Fibroblast of mammary gland (primary cell): ENCODE results near the gene CAGE1.

Experiments
- DNase-seq: peaks from one replicate; pipeline ENCODE4 v3.0.0-alpha.2; 2010; ENCODE audit warnings: low read depth
- H3K4me3 ChIP-seq: 2 replicates; pipeline ENCODE4 v1.5.1; 2011; ENCODE audit warnings: low read depth, mild to moderate bottlenecking, low read length, moderate library complexity; ENCODE audit not compliant: control insufficient read depth
- TF ChIP-seq, protein P1 (sequence below): conservative IDR thresholded peaks from 2 replicates; pipeline ENCODE4 v1.5.1; 2011; ENCODE audit warnings: low read depth, low read length, inconsistent platforms; ENCODE audit not compliant: control insufficient read depth, insufficient read depth

Gene CAGE1

DNA sequence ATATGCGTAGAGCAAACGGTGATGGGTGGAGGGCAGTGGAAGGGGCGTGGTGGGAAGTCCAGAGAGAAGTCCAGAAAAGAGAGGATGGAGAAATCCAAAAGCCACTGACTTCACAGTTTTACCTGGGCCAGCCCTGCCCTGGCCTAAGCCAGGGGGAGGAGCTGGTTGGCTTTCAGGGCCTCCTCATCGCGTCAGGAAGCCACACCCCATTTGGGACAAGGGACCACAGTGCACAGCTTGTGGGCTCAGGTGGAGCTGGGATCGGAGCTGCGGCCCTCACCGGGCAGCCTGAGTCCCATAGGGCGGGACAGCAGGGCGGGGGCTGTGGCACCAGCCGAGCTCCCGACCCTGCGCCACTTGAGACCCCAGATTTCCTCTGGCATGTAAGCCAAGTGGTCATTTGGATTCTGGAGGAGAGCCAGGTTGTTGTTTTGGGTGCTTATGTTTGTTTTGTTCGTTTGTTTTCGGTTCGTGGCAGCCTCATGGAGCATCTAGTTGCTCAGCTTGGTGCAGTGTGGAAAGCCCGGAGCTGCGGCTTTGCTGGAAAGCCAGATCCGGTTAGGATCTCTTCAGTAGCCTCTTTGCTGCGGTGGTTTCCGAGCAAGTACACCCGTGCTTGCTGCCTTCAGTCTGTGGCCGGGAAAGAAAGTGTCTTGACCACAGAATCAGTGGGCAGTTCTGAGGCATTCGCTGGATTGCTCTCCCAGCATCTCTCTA, 42.3 kb upstream of the CAGE1 start:
- TF ChIP-seq, protein P1, sequence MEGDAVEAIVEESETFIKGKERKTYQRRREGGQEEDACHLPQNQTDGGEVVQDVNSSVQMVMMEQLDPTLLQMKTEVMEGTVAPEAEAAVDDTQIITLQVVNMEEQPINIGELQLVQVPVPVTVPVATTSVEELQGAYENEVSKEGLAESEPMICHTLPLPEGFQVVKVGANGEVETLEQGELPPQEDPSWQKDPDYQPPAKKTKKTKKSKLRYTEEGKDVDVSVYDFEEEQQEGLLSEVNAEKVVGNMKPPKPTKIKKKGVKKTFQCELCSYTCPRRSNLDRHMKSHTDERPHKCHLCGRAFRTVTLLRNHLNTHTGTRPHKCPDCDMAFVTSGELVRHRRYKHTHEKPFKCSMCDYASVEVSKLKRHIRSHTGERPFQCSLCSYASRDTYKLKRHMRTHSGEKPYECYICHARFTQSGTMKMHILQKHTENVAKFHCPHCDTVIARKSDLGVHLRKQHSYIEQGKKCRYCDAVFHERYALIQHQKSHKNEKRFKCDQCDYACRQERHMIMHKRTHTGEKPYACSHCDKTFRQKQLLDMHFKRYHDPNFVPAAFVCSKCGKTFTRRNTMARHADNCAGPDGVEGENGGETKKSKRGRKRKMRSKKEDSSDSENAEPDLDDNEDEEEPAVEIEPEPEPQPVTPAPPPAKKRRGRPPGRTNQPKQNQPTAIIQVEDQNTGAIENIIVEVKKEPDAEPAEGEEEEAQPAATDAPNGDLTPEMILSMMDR = no peak
- H3K4me3 ChIP-seq = no peak overlapping the region
- DNase-seq = peak; percentile 33

DNA sequence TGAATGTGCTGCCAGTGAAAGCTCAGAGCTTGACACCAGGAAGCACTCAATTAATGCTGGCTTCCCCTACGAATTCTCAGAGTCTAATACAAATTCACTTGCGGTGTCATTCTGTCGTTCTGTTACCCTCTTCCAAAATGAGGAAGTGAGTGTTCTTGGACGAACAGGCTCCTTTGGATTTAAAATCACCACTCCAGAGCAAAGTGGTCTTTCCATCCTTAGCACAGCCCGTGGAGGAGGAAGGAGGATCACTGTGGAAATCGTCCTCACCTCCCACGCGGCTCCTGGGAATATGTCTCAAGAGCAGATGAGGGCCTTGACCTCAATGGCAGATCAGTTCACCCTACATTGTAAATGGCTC, 41.8 kb upstream of the CAGE1 start:
- H3K4me3 ChIP-seq = no peak overlapping the region
- DNase-seq = no peak
- TF ChIP-seq, protein P1 = no peak

DNA sequence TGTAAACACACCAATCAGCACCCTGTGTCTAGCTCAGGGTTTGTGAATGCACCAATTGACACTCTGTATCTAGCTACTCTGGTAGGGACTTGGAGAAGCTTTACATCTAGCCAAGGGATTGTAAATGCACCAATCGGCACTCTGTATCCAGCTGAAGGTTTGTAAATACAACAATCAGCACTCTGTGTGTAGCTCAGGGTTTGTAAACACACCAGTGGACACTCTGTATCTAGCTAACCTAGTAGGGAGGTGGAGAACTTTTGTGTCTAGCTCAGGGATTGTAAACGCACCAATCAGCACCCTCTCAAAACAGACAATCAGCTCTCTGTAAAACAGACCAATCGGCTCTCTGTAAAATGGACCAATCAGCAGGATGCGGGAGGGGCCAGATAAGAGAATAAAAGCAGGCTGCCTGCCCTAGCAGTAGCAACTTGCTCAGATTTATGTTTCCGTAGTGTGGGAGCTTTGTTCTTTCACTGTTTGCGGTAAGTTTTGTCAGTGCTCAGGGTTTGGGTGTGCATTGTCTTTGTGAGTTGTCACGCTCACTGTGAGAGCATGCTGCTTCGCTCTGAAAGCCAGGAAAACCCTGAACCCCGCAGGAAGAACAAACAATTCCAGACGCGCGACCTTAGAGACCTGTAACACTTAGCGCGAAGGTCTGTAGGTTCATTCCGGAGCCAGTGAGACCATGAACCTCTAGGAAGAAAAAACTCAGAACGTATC, 37.1 kb upstream of the CAGE1 start:
- TF ChIP-seq, protein P1 = no peak
- no peak for DNase-seq
- H3K4me3 ChIP-seq = peak overlapping the region; percentile 4

DNA sequence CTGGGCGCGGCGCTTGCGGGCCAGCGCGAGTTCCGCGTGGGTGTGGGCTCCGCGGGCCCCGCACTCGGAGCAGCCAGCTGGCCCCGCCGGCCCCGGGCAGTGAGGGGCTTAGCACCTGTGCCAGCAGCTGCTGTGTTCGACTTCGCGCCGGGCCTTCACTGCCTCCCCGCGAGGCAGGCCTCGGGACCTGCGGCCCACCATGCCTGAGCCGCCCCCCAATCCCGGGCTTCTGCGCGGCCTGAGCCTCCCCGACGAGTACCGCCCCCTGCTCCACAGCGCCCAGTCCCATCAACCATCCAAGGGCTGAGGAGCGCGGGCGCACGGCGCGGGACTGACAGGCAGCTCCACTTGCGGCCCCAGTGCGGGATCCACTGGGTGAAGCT, 36.3 kb upstream of the CAGE1 start:
- no peak overlapping the region for H3K4me3 ChIP-seq
- TF ChIP-seq, protein P1 = no peak
- no peak for DNase-seq

DNA sequence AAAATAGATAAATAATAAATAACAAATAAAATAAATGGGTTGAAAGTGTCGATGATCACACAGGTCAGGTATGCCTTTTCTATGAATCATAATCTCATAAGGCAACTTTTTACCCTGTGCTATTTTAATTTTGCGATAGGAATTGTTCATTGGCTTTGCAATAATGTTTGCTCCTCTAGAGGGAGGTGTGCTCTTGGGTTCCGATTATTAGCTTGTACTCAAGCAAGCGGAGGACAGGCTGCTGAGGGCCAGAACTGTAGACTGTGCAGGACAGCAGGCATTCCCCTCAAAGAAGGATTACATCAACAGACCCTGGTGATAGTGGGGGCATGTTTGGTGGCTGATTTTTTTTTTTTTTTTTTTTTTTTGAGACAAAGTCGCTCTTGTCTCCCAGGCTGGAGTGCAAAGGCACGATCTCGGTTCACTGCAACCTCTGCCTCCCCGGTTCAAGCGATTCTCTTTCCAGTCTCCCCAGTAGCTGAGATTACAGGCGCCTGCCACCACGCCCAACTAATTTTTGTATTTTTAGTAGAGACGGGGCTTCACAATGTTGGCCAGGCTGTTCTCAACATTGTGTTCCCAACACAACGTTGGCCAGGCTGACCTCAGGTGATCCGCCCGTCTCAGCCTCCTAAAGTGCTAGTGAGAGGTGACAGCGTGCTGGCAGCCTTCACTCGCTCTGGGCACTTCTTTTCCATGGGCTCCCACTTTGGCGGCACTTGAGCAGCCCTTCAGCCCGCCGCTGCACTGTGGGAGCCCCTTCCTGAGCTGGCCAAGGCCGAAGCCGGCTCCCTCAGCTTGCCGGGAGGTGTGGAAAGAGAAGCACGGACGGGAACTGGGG, 35.6 kb upstream of the CAGE1 start:
- DNase-seq = peak; percentile 67
- TF ChIP-seq, protein P1 = peak; percentile 69
- H3K4me3 ChIP-seq = no peak overlapping the region

DNA sequence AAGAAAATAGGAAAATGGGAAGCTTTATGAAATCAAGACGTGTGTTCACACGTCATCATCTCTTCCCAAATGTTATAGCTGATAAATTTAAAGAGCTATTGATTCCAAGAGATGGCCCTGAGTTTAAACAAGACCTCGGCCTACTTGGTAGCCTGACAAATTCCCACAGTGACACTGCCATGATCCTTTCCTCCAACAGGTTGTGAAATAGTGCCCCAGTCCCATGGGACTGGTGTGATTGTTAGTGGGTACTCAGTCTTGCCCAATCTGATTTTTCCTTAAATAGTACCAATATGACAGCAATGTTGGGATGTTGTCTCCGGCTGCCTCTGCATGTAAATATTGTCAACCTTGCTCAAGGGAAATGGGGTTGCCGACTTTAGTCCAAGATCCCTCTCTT, 34.5 kb upstream of the CAGE1 start:
- H3K4me3 ChIP-seq = no peak overlapping the region
- no peak for DNase-seq
- TF ChIP-seq, protein P1 = no peak
